ENCODE results near the gene IMPA2.

Gene IMPA2

GRCh38 chr18:12007063-12007462 lies 25.8 kb downstream of the IMPA2 start:
- H3K4me3 ChIP-seq (ENCODE audit: low read depth, low read length), result no peak overlapping the region

GRCh38 chr18:12008181-12008767 lies 27.0 kb downstream of the IMPA2 start:
- H3K4me3 ChIP-seq (ENCODE audit: low read depth, low read length), result no peak overlapping the region

DNA sequence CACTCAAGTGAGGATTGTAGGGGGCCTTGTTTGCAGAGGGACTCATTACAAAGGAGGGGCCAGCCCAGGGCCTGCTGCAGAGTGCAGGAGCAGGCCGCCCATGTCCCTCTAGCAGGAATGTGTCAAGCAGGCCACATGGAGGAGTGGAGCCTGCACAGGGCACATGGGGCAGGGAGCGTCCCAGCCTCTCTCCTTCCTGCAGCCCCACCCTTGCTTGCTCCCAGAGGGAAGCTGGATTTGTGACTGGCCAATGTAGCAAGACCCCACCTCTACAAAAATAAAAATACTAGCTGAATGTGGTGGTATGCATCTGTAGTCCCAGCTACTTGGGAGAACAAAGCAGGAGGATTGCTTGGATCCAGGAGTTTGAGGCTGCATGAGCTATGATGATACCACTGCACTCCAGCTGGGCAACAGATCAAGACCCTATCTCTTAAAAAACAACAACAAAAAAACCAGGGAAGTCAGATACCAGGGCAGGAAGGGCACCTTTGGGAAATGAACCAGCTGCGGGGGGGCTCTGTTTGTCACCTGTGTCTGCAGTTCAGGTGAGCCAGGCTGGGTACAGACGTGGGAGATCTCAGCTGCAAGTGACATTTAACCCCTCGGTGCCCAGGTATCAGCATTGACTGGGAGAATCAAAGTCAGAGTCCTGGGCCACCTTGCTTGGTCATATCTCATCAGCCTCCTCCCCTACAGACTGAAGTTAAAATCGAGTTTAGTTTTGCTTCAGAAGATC lies 27.7 kb downstream of the IMPA2 start:
- no peak overlapping the region for H3K4me3 ChIP-seq (ENCODE audit: low read depth, low read length)

GRCh38 chr18:12009581-12010140 lies 28.4 kb downstream of the IMPA2 start:
- no peak overlapping the region for H3K4me3 ChIP-seq (ENCODE audit: low read depth, low read length)

- no peak overlapping the region for H3K4me3 ChIP-seq (ENCODE audit: low read depth, low read length)
These were observed 29.0 kb downstream of the IMPA2 start for GRCh38 chr18:12010187-12010802.

DNA sequence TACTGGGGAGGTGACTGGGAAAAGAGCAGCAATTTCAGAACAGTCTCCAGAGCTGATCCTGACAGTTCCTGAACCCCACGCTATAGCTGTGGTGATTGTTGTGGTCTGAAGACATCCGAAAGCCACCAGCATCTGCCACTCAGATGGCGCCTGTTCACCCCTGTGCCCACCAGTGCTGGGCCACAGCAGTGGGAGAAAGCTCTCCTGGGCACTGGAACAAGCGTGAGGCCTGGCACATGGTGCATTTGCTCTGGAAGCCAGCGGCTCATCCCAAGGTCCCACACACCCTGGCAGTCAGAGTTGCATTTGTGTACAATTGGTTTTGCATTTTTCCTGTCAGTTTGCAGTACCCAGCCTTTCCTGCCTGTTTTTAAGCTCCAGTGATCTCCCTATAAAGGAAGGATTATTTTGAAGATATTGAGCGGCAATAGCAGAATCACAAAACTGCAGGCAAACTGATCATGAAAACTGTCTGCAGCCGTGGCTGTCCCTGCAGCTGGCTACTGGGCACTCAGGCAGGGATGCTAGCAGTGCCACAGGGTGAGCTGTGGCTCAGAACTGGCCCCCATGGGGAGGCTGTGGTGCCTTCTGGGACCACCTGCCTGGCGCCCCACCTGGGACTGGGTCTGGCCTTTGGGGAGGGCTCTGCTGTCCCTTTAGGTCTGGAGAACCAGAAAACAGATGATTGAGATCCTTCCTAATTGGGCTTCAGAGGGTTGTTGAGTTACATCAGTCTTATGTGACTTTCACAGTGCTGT lies 30.1 kb downstream of the IMPA2 start:
- H3K4me3 ChIP-seq (ENCODE audit: low read depth, low read length), result no peak overlapping the region

GRCh38 chr18:12011957-12012549 lies 30.7 kb downstream of the IMPA2 start:
- no peak overlapping the region for H3K4me3 ChIP-seq (ENCODE audit: low read depth, low read length)

DNA sequence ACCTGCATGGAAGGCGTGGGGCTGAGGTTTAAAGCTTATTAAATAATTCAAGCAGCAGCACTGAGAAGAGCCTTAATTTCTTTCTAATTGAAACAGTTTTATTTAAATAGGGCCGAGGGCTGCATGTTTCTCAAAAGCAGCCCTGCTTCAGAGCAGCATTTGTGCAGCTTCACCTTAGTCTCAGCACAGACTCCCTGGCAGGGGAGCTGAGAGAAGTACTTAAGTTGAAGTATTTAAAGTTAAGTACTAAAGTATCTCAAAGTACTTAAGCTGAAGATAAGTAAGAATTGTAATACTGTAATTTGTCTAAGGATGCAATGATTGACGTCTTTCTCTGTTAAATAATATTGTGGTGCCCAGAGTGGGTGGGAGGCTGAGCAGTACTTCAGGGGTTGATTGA lies 31.4 kb downstream of the IMPA2 start:
- H3K4me3 ChIP-seq (ENCODE audit: low read depth, low read length), result no peak overlapping the region

DNA sequence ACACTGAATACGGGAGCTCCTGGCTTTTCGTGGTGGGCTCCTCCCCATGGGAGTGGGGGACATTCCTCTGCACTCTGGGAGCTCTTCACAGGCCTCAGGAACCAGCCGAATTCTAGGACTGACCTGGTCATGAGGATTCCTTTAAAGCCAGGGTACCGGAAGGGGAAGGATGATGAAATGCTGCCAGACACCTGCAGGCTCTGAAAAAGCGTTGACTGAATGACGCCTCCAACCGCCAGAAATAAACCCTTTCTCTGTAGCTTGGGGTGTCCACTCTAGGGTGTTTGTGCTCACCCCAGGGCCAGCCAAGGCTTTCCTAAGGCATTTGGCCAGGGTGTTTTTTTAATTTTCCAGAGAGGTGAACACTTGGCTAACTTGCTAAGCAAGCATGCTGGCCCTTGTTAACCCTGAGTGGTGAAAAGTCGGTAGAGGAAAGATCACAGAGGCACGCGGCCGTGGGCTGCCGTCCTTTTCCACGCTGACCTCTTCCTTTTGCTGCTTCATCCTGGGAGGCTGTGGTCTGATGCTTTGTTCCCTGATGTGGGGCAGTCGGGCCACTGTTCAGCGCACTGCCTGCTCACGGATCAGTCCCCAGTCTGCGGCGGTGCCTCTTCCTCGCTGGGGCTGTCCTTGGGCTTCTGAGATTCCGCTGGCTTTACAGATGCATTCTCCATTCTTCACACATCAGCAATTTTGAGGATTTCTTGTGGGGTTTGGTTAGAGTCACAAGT lies 32.0 kb downstream of the IMPA2 start:
- H3K4me3 ChIP-seq (ENCODE audit: low read depth, low read length), result no peak overlapping the region

- H3K4me3 ChIP-seq (ENCODE audit: low read depth, low read length), result no peak overlapping the region
These were observed 32.8 kb downstream of the IMPA2 start for GRCh38 chr18:12014086-12014485.

DNA sequence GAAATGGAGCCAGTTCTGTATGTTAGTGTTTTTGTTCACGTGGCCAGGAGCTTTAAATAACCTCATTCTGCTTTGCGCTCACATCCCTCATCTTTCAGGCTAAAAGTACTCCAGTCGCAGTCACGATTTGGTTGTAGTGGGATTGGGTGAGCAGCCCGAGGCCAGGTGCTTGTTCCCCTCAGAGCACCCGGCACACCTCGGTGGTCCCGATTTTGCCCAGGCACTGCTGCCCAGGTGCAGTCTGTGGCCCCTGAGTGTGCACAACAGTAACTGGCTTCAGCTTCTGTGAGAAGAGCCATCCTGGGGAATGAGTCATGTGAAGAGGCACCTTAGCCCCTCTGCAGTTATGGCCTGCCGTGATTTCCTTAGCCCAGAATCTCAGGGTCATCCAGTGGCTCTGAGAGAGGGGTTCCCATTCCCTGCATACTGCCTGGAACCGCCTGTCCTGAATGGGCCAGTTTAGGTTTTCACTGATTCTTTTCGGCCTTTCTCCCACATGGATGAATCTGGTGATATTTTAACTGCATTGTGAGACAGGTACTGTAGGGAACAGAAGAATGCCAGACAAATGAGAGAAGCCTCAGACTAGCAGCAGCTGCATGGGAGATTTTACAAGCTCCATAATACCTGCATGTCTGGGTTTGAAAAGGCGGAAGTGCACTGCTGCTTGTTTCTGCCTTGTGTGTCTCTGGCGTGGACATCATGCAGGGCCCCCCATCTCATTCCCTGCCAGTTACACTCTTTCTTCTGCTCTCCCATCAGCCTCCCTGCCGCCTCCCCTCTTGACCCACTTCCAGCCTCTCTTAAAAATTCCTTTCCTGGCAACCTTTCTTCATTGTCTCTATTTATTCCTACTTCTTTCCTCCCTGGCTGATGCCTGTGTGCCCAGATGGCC lies 33.5 kb downstream of the IMPA2 start:
- H3K4me3 ChIP-seq (ENCODE audit: low read depth, low read length), result no peak overlapping the region

DNA sequence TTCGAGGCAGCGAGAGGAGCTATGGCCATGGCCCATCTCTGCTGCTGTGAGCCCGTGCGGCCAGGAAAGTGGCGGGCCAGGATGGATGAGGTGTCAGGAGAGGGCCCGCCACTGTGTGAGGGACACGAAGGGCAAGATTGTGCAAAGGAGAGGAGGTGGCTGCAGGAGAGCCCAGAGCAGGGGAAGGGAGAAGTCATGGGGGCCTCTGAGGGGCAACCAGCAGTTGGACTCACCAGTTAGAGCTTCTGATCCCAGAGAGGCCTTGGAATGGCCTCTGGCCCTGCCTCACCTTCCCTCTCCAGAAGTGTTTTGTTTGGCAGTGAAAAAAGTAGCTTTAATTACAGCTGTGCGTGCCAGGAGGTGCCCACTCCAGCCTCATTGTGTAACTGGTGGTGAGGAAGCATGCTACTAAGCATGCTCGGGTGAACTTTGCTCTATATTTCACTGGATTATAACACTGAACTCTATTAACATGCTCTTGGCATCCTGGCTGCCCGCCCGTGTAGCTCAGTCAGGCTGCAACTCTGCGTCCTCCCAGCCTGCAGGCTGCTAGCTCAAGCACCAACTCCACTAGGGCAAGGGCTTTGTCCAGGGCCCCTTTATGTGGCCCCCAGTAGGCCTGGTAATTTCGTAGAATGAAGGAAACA lies 34.2 kb downstream of the IMPA2 start:
- H3K4me3 ChIP-seq (ENCODE audit: low read depth, low read length), result no peak overlapping the region

DNA sequence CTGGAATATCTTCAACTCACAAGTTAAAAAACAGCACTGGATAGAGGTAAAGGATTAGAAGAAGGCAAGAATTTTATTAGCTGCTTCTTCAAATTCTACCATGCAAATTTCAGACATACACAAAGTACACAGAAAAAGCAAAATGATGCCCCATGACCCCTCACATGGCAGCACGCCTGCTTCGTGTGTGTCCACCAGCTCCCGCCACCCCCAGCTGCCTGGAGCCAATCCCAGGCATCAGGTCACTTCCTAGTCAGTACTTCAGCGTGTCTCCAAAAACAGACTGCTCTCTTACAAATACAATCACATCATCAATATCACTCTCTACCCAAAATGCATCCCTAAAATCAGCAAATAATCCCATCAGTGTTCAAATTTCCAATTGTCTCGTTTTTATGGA lies 35.8 kb downstream of the IMPA2 start:
- H3K4me3 ChIP-seq (ENCODE audit: low read depth, low read length), result no peak overlapping the region

DNA sequence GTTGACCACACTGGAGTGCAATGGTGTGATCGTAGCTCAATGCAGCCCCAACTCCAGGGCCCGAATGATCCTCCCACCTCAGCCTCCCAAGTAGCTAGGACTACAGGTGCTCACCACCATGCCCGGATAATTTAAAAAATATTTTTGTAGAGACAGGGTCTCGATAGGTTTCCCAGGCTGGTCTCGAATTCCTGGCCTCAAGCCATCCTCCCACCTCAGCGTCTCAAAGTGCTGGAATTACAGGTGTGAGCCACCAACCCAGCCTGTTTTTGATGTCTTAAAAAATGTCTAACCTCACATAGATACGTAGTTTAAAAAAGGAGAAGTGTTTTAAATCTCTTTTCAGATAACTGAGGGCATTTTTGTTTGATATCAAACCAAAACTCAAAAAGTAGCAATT lies 37.6 kb downstream of the IMPA2 start:
- H3K4me3 ChIP-seq (ENCODE audit: low read depth, low read length), result no peak overlapping the region

GRCh38 chr18:12021077-12021476 lies 39.8 kb downstream of the IMPA2 start:
- no peak overlapping the region for H3K4me3 ChIP-seq (ENCODE audit: low read depth, low read length)

GRCh38 chr18:12021596-12021995 lies 40.3 kb downstream of the IMPA2 start:
- no peak overlapping the region for H3K4me3 ChIP-seq (ENCODE audit: low read depth, low read length)

- H3K4me3 ChIP-seq (ENCODE audit: low read depth, low read length), result no peak overlapping the region
These were observed 42.1 kb downstream of the IMPA2 start for GRCh38 chr18:12023375-12023774.

GRCh38 chr18:12026562-12026961 lies 45.3 kb downstream of the IMPA2 start:
- H3K4me3 ChIP-seq (ENCODE audit: low read depth, low read length), result no peak overlapping the region

GRCh38 chr18:12027046-12027445 lies 45.7 kb downstream of the IMPA2 start:
- H3K4me3 ChIP-seq (ENCODE audit: low read depth, low read length), result no peak overlapping the region
